ENCODE measurements around the gene USF2. TPM values are rescaled to one million over a fixed set of nuclear protein-coding genes. Genes with fewer than 3 reads are reported as not detected.

USF2 gene
- total RNA-seq, 4 donors from 2014 or later: 42.4 to 121 (median 99.2) TPM

DNA sequence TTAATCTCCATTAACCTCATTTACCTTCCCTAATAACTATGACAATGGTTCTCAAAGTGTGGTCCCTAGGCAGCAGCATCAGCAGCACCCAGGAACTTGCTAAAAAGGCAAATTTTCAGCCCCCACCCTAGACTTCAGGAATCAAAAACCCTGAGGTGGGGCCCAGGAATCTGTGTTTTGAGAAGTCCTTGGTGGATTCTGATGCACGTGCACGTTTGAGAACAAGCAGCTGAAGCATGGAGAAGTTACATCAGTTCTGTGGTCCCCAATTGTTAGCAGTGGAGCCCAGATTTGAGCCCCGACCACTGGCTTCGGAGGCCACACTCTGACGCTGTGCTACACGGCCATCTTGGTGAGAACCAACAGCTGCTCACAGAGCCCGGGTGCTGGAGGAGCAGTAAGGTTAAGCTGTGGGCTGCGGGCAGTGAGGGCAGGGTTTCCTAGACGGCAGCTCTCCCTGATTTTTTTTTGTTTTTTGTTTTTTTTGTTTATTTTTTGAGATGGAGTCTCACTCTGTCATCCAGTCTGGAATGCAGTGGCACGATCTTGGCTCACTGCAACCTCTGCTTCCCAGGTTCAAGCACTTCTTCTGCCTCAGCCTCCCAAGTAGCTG lies 46.2 kb downstream of the USF2 start:
- TF ChIP-seq, protein P1, sequence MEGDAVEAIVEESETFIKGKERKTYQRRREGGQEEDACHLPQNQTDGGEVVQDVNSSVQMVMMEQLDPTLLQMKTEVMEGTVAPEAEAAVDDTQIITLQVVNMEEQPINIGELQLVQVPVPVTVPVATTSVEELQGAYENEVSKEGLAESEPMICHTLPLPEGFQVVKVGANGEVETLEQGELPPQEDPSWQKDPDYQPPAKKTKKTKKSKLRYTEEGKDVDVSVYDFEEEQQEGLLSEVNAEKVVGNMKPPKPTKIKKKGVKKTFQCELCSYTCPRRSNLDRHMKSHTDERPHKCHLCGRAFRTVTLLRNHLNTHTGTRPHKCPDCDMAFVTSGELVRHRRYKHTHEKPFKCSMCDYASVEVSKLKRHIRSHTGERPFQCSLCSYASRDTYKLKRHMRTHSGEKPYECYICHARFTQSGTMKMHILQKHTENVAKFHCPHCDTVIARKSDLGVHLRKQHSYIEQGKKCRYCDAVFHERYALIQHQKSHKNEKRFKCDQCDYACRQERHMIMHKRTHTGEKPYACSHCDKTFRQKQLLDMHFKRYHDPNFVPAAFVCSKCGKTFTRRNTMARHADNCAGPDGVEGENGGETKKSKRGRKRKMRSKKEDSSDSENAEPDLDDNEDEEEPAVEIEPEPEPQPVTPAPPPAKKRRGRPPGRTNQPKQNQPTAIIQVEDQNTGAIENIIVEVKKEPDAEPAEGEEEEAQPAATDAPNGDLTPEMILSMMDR (IDR thresholded peaks at IDR 0.05; ENCODE audit: low read depth): no peak

DNA sequence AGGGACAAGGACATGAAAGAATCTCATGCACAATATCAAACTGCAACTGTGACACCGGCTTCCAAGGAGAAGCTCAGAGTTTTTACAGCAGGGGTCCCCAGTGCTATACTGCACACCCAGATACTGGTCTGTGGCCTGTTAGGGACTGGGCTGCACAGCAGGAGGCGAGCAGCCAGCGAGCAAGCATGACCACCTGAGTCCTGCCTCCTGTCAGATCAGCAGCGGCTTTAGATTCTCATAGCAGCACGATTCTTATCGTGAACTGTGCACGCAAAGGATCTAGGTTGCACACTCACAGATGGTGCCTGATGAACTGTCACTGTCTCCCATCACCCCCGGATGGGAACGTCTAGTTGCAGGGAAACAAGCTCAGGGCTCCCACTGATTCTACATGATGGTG lies 47.1 kb downstream of the USF2 start:
- TF ChIP-seq, protein P1 (IDR thresholded peaks at IDR 0.05; ENCODE audit: low read depth): no peak

DNA sequence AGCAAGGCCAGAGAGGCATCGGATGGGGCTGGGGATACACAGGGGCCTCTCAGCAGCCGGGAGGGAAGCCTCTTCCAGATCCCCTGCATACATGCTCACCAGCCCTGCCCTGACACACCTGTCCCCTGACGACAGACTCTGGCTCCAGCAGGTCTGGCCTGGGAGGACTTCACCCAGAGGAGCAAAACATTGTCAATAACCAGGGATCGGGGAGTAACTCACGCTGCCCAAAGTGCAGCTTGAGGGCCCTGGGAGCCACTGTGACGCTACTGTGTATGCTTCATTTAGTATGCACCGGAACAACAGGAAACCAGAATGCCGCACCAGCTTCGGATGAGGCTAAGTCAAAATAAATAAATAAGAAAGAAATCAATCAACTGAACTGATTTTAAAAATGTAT lies 47.8 kb downstream of the USF2 start:
- TF ChIP-seq, protein P1 (IDR thresholded peaks at IDR 0.05; ENCODE audit: low read depth): no peak

DNA sequence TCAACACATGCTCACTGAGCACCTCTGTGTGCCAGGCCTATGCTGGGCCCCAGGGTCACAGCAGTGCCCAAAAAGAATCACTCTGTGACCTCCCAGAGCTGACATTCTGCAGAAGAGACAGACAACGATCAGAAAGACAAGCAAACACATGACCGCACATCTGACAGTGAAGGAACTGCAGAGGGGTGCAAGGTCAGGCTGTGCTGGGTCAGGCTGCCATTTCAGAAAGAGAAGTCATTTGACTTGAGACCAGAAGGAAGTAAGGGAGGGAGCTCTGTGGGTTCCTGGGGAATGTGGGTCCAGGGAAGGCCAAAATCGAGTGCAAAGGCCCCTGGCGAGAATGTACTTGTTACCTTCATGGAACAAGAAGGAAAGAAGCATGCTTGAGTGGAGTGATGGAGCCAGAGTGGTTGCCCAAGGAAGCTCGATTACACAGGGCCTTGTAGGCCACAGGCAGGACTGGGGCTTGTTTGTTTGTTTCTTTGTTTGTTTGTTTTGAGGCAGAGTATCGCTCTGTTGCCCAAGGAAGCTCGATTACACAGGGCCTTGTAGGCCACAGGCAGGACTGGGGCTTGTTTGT lies 48.8 kb downstream of the USF2 start:
- TF ChIP-seq, protein P1 (IDR thresholded peaks at IDR 0.05; ENCODE audit: low read depth): no peak

DNA sequence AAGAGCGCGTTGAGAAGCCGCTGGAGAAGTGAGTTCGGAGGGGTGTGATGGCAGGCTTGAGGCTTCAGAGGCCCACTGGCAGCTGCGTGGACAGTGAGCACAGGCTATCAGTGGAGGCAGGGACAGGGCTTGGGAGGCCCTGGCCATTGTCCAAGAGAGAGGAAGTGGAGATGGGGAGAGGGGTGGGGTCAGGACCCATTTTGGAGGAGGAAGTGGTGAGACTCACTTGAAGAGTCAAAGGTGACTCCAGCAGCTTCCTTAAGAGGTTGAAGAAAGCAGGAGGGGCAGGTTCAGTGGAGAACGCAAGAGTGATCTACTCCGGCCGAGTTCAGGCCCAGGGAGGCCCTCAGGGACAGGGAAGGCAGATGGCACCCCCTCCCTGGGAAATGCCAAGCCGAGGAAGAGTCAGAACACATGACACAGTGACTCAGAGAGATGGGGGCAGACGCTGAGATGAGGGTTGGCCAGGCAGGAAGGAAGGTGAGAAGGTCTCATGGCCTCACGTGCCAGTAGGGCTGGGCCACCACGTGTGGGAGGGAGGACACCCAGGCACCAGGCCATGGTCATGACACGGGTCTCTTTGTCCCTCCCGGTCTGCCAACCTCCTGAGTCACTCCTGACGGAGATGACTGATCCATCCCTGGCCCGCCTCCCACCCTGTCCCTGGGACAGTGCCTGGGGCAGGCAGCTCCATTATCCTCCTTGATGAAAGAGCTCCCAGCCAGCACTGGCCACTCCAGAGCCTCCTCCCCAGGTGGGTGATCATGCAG lies 50.1 kb downstream of the USF2 start:
- TF ChIP-seq, protein P1 (IDR thresholded peaks at IDR 0.05; ENCODE audit: low read depth): no peak

DNA sequence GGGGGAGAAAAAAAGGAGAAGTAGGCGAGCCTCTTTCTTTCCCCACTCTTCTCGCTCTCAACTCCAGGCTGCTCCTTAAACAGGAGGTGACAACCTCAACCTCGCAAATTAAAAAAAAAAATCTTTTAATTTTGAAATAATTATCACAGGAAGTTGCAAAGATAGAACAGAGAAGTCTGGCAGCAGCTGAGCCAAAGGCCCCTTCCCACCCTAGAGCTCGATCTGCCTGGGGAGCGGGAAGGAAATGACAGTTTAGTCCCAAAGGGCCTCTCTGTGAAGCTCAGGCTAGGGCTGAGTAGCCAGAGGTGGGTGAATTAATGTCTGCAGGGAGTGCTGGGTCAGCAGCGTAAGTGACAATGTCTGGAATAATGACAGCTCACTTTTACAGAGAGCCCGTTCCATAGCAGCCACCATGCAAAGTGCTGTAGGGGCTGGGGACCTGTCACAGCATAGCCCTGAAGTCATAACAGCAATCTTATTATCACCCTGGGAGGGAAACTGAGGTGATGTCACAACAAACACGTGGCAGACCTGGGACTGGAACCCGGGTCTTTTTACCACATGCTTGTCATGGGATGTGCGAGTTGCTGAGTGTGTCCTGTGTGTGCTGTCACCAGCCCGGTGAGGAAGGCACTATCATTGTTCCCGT lies 51.4 kb downstream of the USF2 start:
- TF ChIP-seq, protein P1 (IDR thresholded peaks at IDR 0.05; ENCODE audit: low read depth): no peak

DNA sequence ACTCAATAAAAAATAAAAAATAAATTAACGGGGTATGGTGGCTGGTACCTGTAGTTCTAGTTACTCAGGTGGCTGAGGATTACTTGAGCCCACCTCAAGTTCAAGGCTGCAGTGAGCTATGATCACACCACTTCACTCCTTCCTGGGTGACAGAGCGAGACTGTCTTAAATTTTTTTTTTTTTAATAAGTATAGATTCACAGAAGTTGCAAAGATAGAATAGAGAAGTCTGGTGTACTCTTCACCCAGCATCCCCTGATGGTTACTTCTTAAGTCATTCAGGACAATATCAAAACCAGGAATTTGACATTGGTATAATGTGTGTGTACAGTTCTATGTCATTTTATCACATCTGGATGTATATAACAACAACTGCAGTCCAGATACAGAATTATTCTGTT lies 52.5 kb downstream of the USF2 start:
- TF ChIP-seq, protein P1 (IDR thresholded peaks at IDR 0.05; ENCODE audit: low read depth): no peak
